GM12878 (cell line): ENCODE results near the gene CDC34. TPM values are rescaled to one million over a fixed set of nuclear protein-coding genes. Genes with fewer than 3 reads are reported as not detected.
A peak's percentile ranks its signal among the peaks of the same experiment; 100 is the strongest.

Source experiments
- ATAC-seq: fragments of 200-7000 bp; cut with Tn5 transposase; 3 replicates; pipeline ENCODE4 v1.9.1; 2020; ENCODE audit warnings: mild to moderate bottlenecking, moderate library complexity
- BruUV-seq: library from RNA; stranded (reverse); fragments of 400-500 nt; replicated peaks from 2 replicates; lab custom pipeline; 2021; lab: Mats Ljungman, UMichigan
- CTCF ChIA-PET: fragments of 300-600 bp; sonication (Branson Sonifier 250); formaldehyde crosslinking; extraction: SDS; loops from one replicate; lab custom pipeline; 2021; ENCODE audit warnings: inconsistent platforms; lab: Yijun Ruan, JAX
- POLR2A ChIA-PET: fragments of 350-600 bp; formaldehyde crosslinking; extraction: SDS; loops from one replicate; lab custom pipeline; 2021; ENCODE audit warnings: inconsistent platforms; lab: Charles Lee
- RAD21 ChIA-PET: fragments of 300-600 bp; sonication (Branson Sonifier 250); formaldehyde crosslinking; loops from one replicate; lab custom pipeline; 2023; ENCODE audit warnings: antibody characterized with exemption; ENCODE audit not compliant: unreplicated experiment; lab: Charles Lee
- SMC1A ChIA-PET: fragments of 300-600 bp; sonication (Branson Sonifier 250); formaldehyde crosslinking; loops from one replicate; lab custom pipeline; 2023; ENCODE audit not compliant: unreplicated experiment, uncharacterized antibody; lab: Charles Lee
- DNase-seq: peaks from one replicate; pipeline ENCODE4 v3.0.0-alpha.2; 2011; ENCODE audit warnings: low read depth, low spot score
- FAIRE-seq: peaks from 3 replicates; lab custom pipeline; 2011; peaks lifted over from hg19 to GRCh38; lab: Jason Lieb, UNC
- H2AFZ ChIP-seq: 2 replicates; pipeline ENCODE4 v1.6.0; 2011; ENCODE audit warnings: low read depth, low read length, control low read depth; ENCODE audit not compliant: control insufficient read depth
- H3K27ac ChIP-seq: 2 replicates; pipeline ENCODE4 v1.5.1; 2011; ENCODE audit warnings: control low read depth; ENCODE audit not compliant: control insufficient read depth, insufficient read depth
- H3K27me3 ChIP-seq, 2 experiments: replicated peaks in 1 of 2; 2 replicates each; pipeline versions ENCODE4 v1.6.0 to v1.6.1; 2011; ENCODE audit warnings: low read length in 1 of 2; ENCODE audit not compliant: control insufficient read depth in 2 of 2, insufficient read depth in 2 of 2
- H3K36me3 ChIP-seq, 2 experiments: 2 replicates each; pipeline ENCODE4 v1.5.1; 2011; ENCODE audit warnings: low read length in 1 of 2; ENCODE audit not compliant: control insufficient read depth in 2 of 2, insufficient read depth in 2 of 2
- H3K4me1 ChIP-seq: 2 replicates; pipeline ENCODE4 v1.6.1; 2011; ENCODE audit warnings: mild to moderate bottlenecking, low read length, moderate library complexity, mixed read lengths; ENCODE audit not compliant: control insufficient read depth, insufficient read depth
- H3K4me2 ChIP-seq: 2 replicates; pipeline ENCODE4 v1.6.0; 2011; ENCODE audit warnings: control low read depth; ENCODE audit not compliant: control insufficient read depth, insufficient read depth
- H3K4me3 ChIP-seq: fragments of 200-600 bp; sonication (generic); 2 replicates; pipeline ENCODE4 v1.5.1; 2016
- H3K79me2 ChIP-seq: 2 replicates; pipeline ENCODE4 v1.6.0; 2011; ENCODE audit warnings: low read length; ENCODE audit not compliant: control insufficient read depth, insufficient read depth
- H3K9ac ChIP-seq: 2 replicates; pipeline ENCODE4 v1.8.0; 2011; ENCODE audit warnings: low read length, control low read depth, mixed read lengths; ENCODE audit not compliant: control insufficient read depth, insufficient read depth
- H3K9me3 ChIP-seq: replicated peaks from 3 replicates; pipeline ENCODE4 v1.5.1; 2011; ENCODE audit warnings: mild to moderate bottlenecking, low read length; ENCODE audit not compliant: control insufficient read depth, insufficient read depth
- H4K20me1 ChIP-seq: 2 replicates; pipeline ENCODE4 v1.6.0; 2011; ENCODE audit not compliant: control insufficient read depth, insufficient read depth
- BHLHE40 ChIP-seq, 2 experiments: fragments of 450-650 bp in 1 of 2; IDR thresholded peaks; 2 replicates each; pipeline ENCODE4 v1.6.1; 2011 to 2017; ENCODE audit warnings: low read depth in 2 of 2, borderline replicate concordance in 1 of 2, improper control_type of control experiment in 1 of 2, low read length in 1 of 2, mild to moderate bottlenecking in 1 of 2
- BMI1 ChIP-seq: fragments of 450-650 bp; IDR thresholded peaks from 2 replicates; pipeline ENCODE4 v1.6.1; 2016; ENCODE audit warnings: mild to moderate bottlenecking, moderate library complexity, borderline replicate concordance
- BRCA1 ChIP-seq: IDR thresholded peaks from 2 replicates; pipeline ENCODE4 v1.6.1; 2011; ENCODE audit warnings: low read depth, low read length, improper control_type of control experiment
- CREM ChIP-seq: IDR thresholded peaks from 2 replicates; pipeline ENCODE4 v1.6.1; 2014; ENCODE audit warnings: antibody characterized with exemption, low read depth
- GABPA ChIP-seq: IDR thresholded peaks from 2 replicates; pipeline ENCODE4 v1.6.1; 2014; ENCODE audit warnings: antibody characterized with exemption, low read depth, mild to moderate bottlenecking, inconsistent platforms
- IRF4 ChIP-seq: IDR thresholded peaks from 2 replicates; pipeline ENCODE4 v1.6.1; 2011; ENCODE audit warnings: low read depth, low read length
- NFYB ChIP-seq: IDR thresholded peaks from 2 replicates; pipeline ENCODE4 v1.6.1; 2011; ENCODE audit warnings: low read depth, mild to moderate bottlenecking, low read length, improper control_type of control experiment, moderate library complexity; ENCODE audit not compliant: insufficient read depth
- NR2C1 ChIP-seq: fragments of 450-650 bp; IDR thresholded peaks from 2 replicates; pipeline ENCODE4 v1.6.1; 2017; ENCODE audit warnings: antibody characterized with exemption, mild to moderate bottlenecking, moderate library complexity
- NR2C2 ChIP-seq: IDR thresholded peaks from 2 replicates; pipeline ENCODE4 v1.6.1; 2011; ENCODE audit warnings: borderline replicate concordance, low read depth; ENCODE audit not compliant: control insufficient read depth, insufficient read length
- SIX5 ChIP-seq: IDR thresholded peaks from 2 replicates; pipeline ENCODE4 v1.6.1; 2011; ENCODE audit warnings: mild to moderate bottlenecking, low read depth, low read length, moderate library complexity; ENCODE audit not compliant: severe bottlenecking
- ZBED1 ChIP-seq: IDR thresholded peaks from 2 replicates; pipeline ENCODE4 v1.6.1; 2016; ENCODE audit warnings: borderline replicate concordance
- WGBS: methylation state at CpG from one replicate; pipeline ENCODE4 v1.1.6; 2016; ENCODE audit warnings: low lambda C conversion rate; ENCODE audit not compliant: insufficient replicate concordance, insufficient coverage; ENCODE audit errors: missing lambda C conversion rate; 5-methylcytosine and 5-hydroxymethylcytosine counted together
- in situ Hi-C: fragments of 300-500 bp; cut with MboI; formaldehyde crosslinking; loops from 9 replicates; pipeline ENCODE4 v1.14.3; 2018; ENCODE audit warnings: mixed read lengths
- intact Hi-C: fragments of 100-400 bp; cut with micrococcal nuclease; formaldehyde crosslinking; loops from one replicate; pipeline ENCODE4 v1.14.2; 2022; ENCODE audit not compliant: unreplicated experiment
- polyA plus RNA-seq, 11 experiments: library from polyadenylated mRNA; depleted of rRNA in 4 of 11; unstranded in 6 of 11; stranded (reverse) in 5 of 11; fragments of >200 nt; fragmentation: Nextera tagmentation in 4 of 11; fragmentation: Illumina TruSeq in 1 of 11; extraction: Ambion mirVana in 4 of 11; extraction: Trizol in 1 of 11; gene quantifications; 1 replicate in 1 of 11; 2 replicates in 10 of 11; pipeline versions ENCODE4 v1.2.1 to v1.2.3, GENCODE V29; 2011 to 2016; ENCODE audit warnings: inconsistent platforms in 2 of 11, missing spikeins in 2 of 11, low read depth in 1 of 11
- total RNA-seq, 4 experiments: library from RNA; depleted of rRNA in 3 of 4; stranded (reverse); fragments of >200 nt in 3 of 4; fragmentation: Illumina TruSeq in 1 of 4; extraction: Trizol in 1 of 4; gene quantifications; 2 replicates each; pipeline versions ENCODE4 v1.2.1 to v1.2.3, GENCODE V29; 2013 to 2021
- TF ChIP-seq, protein P1 (sequence below): IDR thresholded peaks from 2 replicates; pipeline ENCODE4 v1.6.1; 2011; ENCODE audit warnings: mild to moderate bottlenecking, low read depth, low read length, moderate library complexity; ENCODE audit not compliant: insufficient replicate concordance
- TF ChIP-seq, protein P2 (sequence below): IDR thresholded peaks from 2 replicates; pipeline ENCODE4 v1.6.1; 2011; ENCODE audit warnings: low read depth, mild to moderate bottlenecking, low read length, moderate library complexity, borderline replicate concordance; ENCODE audit errors: extremely low read depth
- TF ChIP-seq, protein P3 (sequence below): fragments of 450-650 bp; IDR thresholded peaks from 2 replicates; pipeline ENCODE4 v1.6.1; 2018; ENCODE audit warnings: borderline replicate concordance, mild to moderate bottlenecking; ENCODE audit not compliant: partially characterized antibody
- TF ChIP-seq, protein P4 (sequence below): IDR thresholded peaks from 2 replicates; pipeline ENCODE4 v1.6.1; 2012; ENCODE audit warnings: low read depth, low read length, improper control_type of control experiment

CDC34 gene
- total and polyA plus RNA-seq, 10 of the 15 experiments (the other 5 are each of a cell fraction or from before 2014, with no cell fraction given) = 0.31 to 48.9 (median 28.5) TPM

DNA sequence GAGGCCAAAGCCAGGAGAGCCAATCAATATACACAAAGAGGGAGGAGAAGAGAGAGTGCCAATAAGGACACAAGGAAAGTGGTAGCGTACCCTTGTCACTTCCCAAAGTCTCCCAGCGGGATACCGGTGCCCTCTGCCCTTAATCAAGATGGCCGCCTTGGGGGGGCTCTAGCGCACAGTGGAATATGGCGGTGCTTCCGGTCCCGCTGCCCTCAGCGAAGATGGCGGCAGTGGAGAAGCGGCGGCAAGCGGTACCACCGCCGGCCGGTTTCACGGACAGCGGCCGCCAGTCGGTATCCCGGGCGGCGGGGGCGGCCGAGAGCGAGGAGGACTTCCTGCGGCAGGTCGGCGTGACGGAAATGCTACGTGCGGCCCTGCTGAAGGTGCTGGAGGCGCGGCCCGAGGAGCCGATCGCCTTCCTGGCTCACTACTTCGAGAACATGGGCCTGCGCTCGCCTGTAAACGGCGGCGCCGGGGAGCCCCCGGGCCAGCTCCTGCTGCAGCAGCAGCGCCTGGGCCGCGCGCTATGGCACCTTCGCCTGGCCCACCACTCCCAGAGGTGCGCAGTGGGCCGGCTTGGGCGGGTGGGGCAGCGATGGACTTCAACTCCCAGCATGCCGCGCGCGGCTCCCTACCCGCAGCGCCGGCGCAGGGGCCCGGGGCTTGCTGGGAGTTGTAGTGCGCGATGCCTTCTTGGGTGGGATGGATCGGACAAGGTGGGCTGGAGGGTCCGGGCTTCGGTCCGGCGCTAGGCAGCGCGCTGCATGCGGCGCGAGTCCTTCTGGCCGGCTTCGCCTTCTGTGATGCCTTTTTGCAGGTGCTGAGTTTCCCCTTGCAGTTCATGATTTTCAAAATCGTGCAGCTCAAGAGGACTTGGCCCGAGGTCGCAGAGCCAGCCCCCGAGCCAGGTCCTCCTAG, 24.0 kb upstream of the CDC34 start, which contains the start of gene TPGS1:
TPGS1 (plus strand) TSS at position 212 of the 918 bp plus-strand sequence; CDS start at position 222, 10 bp downstream.
- Histone ChIP-seq H3K9me3 (no peaks in the 10 kb centered on the region; the same call in 2 of the 3 replicates), H3K27ac (peak within 1 kb of the TSS; percentile 99), H4K20me1 (no peaks in the 10 kb centered on the region), H3K27me3 (no peaks in the 10 kb centered on the region), H3K79me2 (peaks cover 6% of the 10 kb centered on the region), H3K4me3 (peak within 1 kb of the TSS; percentile 89), H3K9ac (peak within 1 kb of the TSS; percentile 89), H2AFZ (peak within 1 kb of the TSS; percentile 99), H3K4me1 (peaks cover 17% of the 10 kb centered on the region), H3K4me2 (peak within 1 kb of the TSS; percentile 96), H3K36me3 (no peaks in the 10 kb centered on the region)
- FAIRE-seq (no peak), DNase-seq (no peak), ATAC-seq (peak; percentile 81)
- intact Hi-C loops = no loop called here
- WGBS = 2% methylated on average over 71 of the region's 81 CpGs
- ChIA-PET POLR2A (interaction anchor here (1.4 to 2.6 kb wide), 2 partner anchors 19 to 24 kb away, joined by 7 to 14 read pairs; partner anchors contain the start of gene CDC34), RAD21 (interaction anchor here (0.9 to 1.7 kb wide), 5 partner anchors 17 to 261 kb away, joined by 4 to 8 read pairs (median 5); partner anchors contain the start of gene CDC34), CTCF (interaction anchor here (0.8 to 2.9 kb wide), 13 partner anchors 13 to 386 kb away, joined by 3 to 21 read pairs (median 5); partner anchors contain the start of genes CDC34, MED16 and RNU6-9), SMC1A (interaction anchor here (0.6 to 1.5 kb wide), 4 partner anchors 17 to 126 kb away, joined by 3 to 6 read pairs (median 4); partner anchors contain the start of gene POLRMT)
- in situ Hi-C loops = no loop called here
- no TSS peak for BruUV-seq
- TF ChIP-seq BHLHE40 (IDR thresholded peaks at IDR 0.05; ENCODE audit: borderline replicate concordance in 1 of 2, low read depth in 2 of 2, low read length in 1 of 2) (peak in 1 of 2 experiments; percentile 30; a peak in 1 of 4 replicates), ZBED1 (no peak), NR2C2 (no peak), BMI1 (no peak), NFYB (no peak), BRCA1 (no peak), NR2C1 (peak; percentile 95), IRF4 (0 out of 2 replicates have a peak, but pooled peaks have one; percentile 21), SIX5 (peak; percentile 97), GABPA (peak; percentile 96), CREM (peak; percentile 85)
- TF ChIP-seq, protein P1, sequence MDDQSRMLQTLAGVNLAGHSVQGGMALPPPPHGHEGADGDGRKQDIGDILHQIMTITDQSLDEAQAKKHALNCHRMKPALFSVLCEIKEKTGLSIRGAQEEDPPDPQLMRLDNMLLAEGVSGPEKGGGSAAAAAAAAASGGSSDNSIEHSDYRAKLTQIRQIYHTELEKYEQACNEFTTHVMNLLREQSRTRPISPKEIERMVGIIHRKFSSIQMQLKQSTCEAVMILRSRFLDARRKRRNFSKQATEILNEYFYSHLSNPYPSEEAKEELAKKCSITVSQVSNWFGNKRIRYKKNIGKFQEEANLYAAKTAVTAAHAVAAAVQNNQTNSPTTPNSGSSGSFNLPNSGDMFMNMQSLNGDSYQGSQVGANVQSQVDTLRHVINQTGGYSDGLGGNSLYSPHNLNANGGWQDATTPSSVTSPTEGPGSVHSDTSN = peak; percentile 2
- TF ChIP-seq, protein P2, sequence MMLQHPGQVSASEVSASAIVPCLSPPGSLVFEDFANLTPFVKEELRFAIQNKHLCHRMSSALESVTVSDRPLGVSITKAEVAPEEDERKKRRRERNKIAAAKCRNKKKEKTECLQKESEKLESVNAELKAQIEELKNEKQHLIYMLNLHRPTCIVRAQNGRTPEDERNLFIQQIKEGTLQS = 0 out of 2 replicates have a peak, but pooled peaks have one; percentile 58
- TF ChIP-seq, protein P3, sequence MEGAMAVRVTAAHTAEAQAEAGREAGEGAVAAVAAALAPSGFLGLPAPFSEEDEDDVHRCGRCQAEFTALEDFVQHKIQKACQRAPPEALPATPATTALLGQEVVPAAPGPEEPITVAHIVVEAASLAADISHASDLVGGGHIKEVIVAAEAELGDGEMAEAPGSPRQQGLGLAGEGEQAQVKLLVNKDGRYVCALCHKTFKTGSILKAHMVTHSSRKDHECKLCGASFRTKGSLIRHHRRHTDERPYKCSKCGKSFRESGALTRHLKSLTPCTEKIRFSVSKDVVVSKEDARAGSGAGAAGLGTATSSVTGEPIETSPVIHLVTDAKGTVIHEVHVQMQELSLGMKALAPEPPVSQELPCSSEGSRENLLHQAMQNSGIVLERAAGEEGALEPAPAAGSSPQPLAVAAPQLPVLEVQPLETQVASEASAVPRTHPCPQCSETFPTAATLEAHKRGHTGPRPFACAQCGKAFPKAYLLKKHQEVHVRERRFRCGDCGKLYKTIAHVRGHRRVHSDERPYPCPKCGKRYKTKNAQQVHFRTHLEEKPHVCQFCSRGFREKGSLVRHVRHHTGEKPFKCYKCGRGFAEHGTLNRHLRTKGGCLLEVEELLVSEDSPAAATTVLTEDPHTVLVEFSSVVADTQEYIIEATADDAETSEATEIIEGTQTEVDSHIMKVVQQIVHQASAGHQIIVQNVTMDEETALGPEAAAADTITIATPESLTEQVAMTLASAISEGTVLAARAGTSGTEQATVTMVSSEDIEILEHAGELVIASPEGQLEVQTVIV = peak; percentile 85
- TF ChIP-seq, protein P4, sequence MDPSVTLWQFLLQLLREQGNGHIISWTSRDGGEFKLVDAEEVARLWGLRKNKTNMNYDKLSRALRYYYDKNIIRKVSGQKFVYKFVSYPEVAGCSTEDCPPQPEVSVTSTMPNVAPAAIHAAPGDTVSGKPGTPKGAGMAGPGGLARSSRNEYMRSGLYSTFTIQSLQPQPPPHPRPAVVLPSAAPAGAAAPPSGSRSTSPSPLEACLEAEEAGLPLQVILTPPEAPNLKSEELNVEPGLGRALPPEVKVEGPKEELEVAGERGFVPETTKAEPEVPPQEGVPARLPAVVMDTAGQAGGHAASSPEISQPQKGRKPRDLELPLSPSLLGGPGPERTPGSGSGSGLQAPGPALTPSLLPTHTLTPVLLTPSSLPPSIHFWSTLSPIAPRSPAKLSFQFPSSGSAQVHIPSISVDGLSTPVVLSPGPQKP = peak; percentile 44; the same call in 1 of the 2 replicates
